Dermis microvascular lymphatic vessel endothelial cell (primary cell): ENCODE data around the gene TEX264. TPM values are rescaled to one million over a fixed set of nuclear protein-coding genes. Genes with fewer than 3 reads are reported as not detected.

ENCODE experiments used
- DNase-seq, 2 donors: peaks; one replicate each; pipeline versions ENCODE4 v3.0.0 to v3.0.0-alpha.2; 2010; ENCODE audit warnings: low read depth in 2 of 2
- total RNA-seq: library from RNA; depleted of rRNA; stranded (reverse); fragments of >200 nt; gene quantifications from 2 replicates; pipeline ENCODE4 v1.2.1, GENCODE V29; 2014

The TEX264 gene
- total RNA-seq, 1 donor from 2014 or later: 28.9 TPM

- no peak for DNase-seq
These were observed 21.9 kb downstream of the TEX264 start for GRCh38 chr3:51692980-51693395.

GRCh38 chr3:51696954-51697353 is 25.9 kb downstream of the TEX264 start:
- no peak for DNase-seq

GRCh38 chr3:51698209-51698608 is 27.2 kb downstream of the TEX264 start:
- no peak for DNase-seq

GRCh38 chr3:51700403-51700802 is 29.4 kb downstream of the TEX264 start:
- no peak for DNase-seq

- no peak for DNase-seq
These were observed 31.1 kb downstream of the TEX264 start for GRCh38 chr3:51702156-51702555.

GRCh38 chr3:51703068-51703760 is 32.2 kb downstream of the TEX264 start:
- DNase-seq: no peak

- no peak for DNase-seq
These were observed 32.9 kb downstream of the TEX264 start for GRCh38 chr3:51703761-51704510.

- DNase-seq: no peak
These were observed 33.5 kb downstream of the TEX264 start for GRCh38 chr3:51704511-51704950.

GRCh38 chr3:51705276-51706020 is 34.4 kb downstream of the TEX264 start:
- DNase-seq: no peak

- DNase-seq: no peak
These were observed 35.0 kb downstream of the TEX264 start for GRCh38 chr3:51706021-51706485.

- peak; percentile 41 to 88 for DNase-seq
These were observed 36.0 kb downstream of the TEX264 start, which contains the start of gene GRM2 for GRCh38 chr3:51706788-51707731. GRM2 (plus strand) TSS chr3:51707068; CDS start chr3:51708984, 1,916 bp downstream.

- DNase-seq: no peak
These were observed 37.3 kb downstream of the TEX264 start for GRCh38 chr3:51708216-51708845.

- DNase-seq: no peak
These were observed 38.0 kb downstream of the TEX264 start for GRCh38 chr3:51709004-51709420.

GRCh38 chr3:51709675-51710074 is 38.6 kb downstream of the TEX264 start:
- no peak for DNase-seq

GRCh38 chr3:51710631-51711351 is 39.7 kb downstream of the TEX264 start:
- DNase-seq: no peak

GRCh38 chr3:51711352-51712037 is 40.4 kb downstream of the TEX264 start:
- DNase-seq: no peak

- no peak for DNase-seq
These were observed 41.0 kb downstream of the TEX264 start for GRCh38 chr3:51712038-51712420.

- DNase-seq: no peak
These were observed 41.5 kb downstream of the TEX264 start for GRCh38 chr3:51712511-51712931.

- DNase-seq: no peak
These were observed 41.9 kb downstream of the TEX264 start for GRCh38 chr3:51712963-51713362.
